ENCODE measurements around the gene LDLRAD4. TPM values are rescaled to one million over a fixed set of nuclear protein-coding genes. Genes with fewer than 3 reads are reported as not detected.

LDLRAD4 gene
- polyA plus RNA-seq, 1 of the 3 experiments (the other 2 are of a cell fraction): 0.16 TPM

GRCh38 chr18:13245481-13246000 is 27.0 kb downstream of the LDLRAD4 start:
- Histone ChIP-seq H3K27ac (ENCODE audit: low read depth in 2 of 2, low read length in 1 of 2) (no peak overlapping the region; a peak in 1 of 4 replicates), H3K27me3 (ENCODE audit: insufficient read depth) (no peaks in the 10 kb centered on the region), H3K4me1 (ENCODE audit: control insufficient read depth in 1 of 2, insufficient read depth in 2 of 2, low read depth in 1 of 2, low read length in 1 of 2) (peaks cover 0 to 12% of the 10 kb centered on the region in 2 experiments; a peak in 1 of 4 replicates), H3K36me3 (replicated peaks in 1 of 2; ENCODE audit: control insufficient read depth in 1 of 2, insufficient read depth in 2 of 2, low read length in 1 of 2) (no peaks in the 10 kb centered on the region), H3K9me2 (no peaks in the 10 kb centered on the region), H4K20me1 (ENCODE audit: insufficient read depth) (no peaks in the 10 kb centered on the region), H3K4me2 (no peak overlapping the region), H2AFZ (ENCODE audit: low read depth) (no peak overlapping the region), H3K9ac (no peak overlapping the region), H3K9me3 (no peaks in the 10 kb centered on the region), H3K4me3 (ENCODE audit: low read depth in 2 of 2, low read length in 1 of 2) (no peak overlapping the region), H3K79me2 (ENCODE audit: insufficient read depth) (no peaks in the 10 kb centered on the region), H3F3A (replicated peaks; ENCODE audit: insufficient read depth) (no peaks in the 10 kb centered on the region)
- CTCF ChIA-PET: no interaction called here
- TF ChIP-seq FOSL2 (IDR thresholded peaks at IDR 0.05; ENCODE audit: borderline replicate concordance, low read depth) (no peak), JUND (IDR thresholded peaks at IDR 0.05) (no peak), TEAD4 (IDR thresholded peaks at IDR 0.05; ENCODE audit: borderline replicate concordance, insufficient read depth) (no peak), CTCF (IDR thresholded peaks at IDR 0.05) (no peak), MAX (IDR thresholded peaks at IDR 0.05; ENCODE audit: low read depth) (no peak), NFIC (IDR thresholded peaks at IDR 0.05; ENCODE audit: borderline replicate concordance) (no peak)
- no peak for DNase-seq
- POLR2A ChIA-PET: no interaction called here
- 18% methylated on average over 3 of the region's 6 CpGs for WGBS (ENCODE audit: low lambda C conversion rate)

- Histone ChIP-seq H3K9me2 (no peaks in the 10 kb centered on the region), H3K4me1 (ENCODE audit: control insufficient read depth in 1 of 2, insufficient read depth in 2 of 2, low read depth in 1 of 2, low read length in 1 of 2) (peaks cover 0 to 12% of the 10 kb centered on the region in 2 experiments; a peak in 1 of 4 replicates), H3K27ac (ENCODE audit: low read depth in 2 of 2, low read length in 1 of 2) (peak overlapping the region in 1 of 2 experiments; percentile 23; a peak in 1 of 4 replicates), H3K79me2 (ENCODE audit: insufficient read depth) (no peaks in the 10 kb centered on the region), H3K4me3 (ENCODE audit: low read depth in 2 of 2, low read length in 1 of 2) (no peak overlapping the region), H3K9me3 (no peaks in the 10 kb centered on the region), H3K9ac (no peak overlapping the region), H2AFZ (ENCODE audit: low read depth) (no peak overlapping the region), H3K36me3 (replicated peaks in 1 of 2; ENCODE audit: control insufficient read depth in 1 of 2, insufficient read depth in 2 of 2, low read length in 1 of 2) (no peaks in the 10 kb centered on the region), H3K4me2 (no peak overlapping the region), H4K20me1 (ENCODE audit: insufficient read depth) (no peaks in the 10 kb centered on the region), H3K27me3 (ENCODE audit: insufficient read depth) (no peaks in the 10 kb centered on the region), H3F3A (replicated peaks; ENCODE audit: insufficient read depth) (no peaks in the 10 kb centered on the region)
- TF ChIP-seq USF2 (IDR thresholded peaks at IDR 0.05; ENCODE audit: borderline replicate concordance, low read depth, low read length): no peak
- TF ChIP-seq RFX5 (IDR thresholded peaks at IDR 0.05; ENCODE audit: low read length): no peak
- TF ChIP-seq RCOR1 (IDR thresholded peaks at IDR 0.05; ENCODE audit: low read length): no peak
- TF ChIP-seq IRF3 (IDR thresholded peaks at IDR 0.05; ENCODE audit: low read depth, low read length): no peak
- WGBS (ENCODE audit: low lambda C conversion rate): 70% methylated on average over 9 of the region's 9 CpGs
- ChIA-PET POLR2A (no interaction called here), CTCF (no interaction called here)
- no peak for DNase-seq
These were observed 27.6 kb downstream of the LDLRAD4 start for GRCh38 chr18:13246121-13246520.

Data from SK-N-SH (cell line).